Esophagus squamous epithelium (tissue), 5 donors: Measurements from ENCODE around the gene ZNF3. TPM values are rescaled to one million over a fixed set of nuclear protein-coding genes. Genes with fewer than 3 reads are reported as not detected.
A peak's percentile ranks its signal among the peaks of the same experiment; 100 is the strongest.

ENCODE experiments used
- DNase-seq: peaks from one replicate; lab custom pipeline; 2025; lab: John Stamatoyannopoulos, UW
- H3K27ac ChIP-seq, 4 donors: fragments of 200-600 bp; sonication (generic); one replicate each; pipeline ENCODE4 v1.5.1; 2016 to 2019; ENCODE audit warnings: mild to moderate bottlenecking in 1 of 4
- H3K27me3 ChIP-seq, 4 donors: fragments of 200-600 bp; sonication (generic); 1 replicate in 3 of 4; 2 replicates in 1 of 4; pipeline versions ENCODE4 v1.5.1 to v1.6.0; 2017 to 2021; ENCODE audit warnings: antibody characterized with exemption in 1 of 4
- H3K36me3 ChIP-seq, 3 donors: fragments of 200-600 bp; sonication (generic); one replicate each; pipeline ENCODE4 v1.5.1; 2016 to 2019
- H3K4me1 ChIP-seq, 3 donors: fragments of 200-600 bp; sonication (generic); one replicate each; pipeline ENCODE4 v1.5.1; 2017 to 2019
- H3K4me3 ChIP-seq, 4 donors: fragments of 200-600 bp; sonication (generic); 1 replicate in 3 of 4; 2 replicates in 1 of 4; pipeline ENCODE4 v1.5.1; 2016 to 2019; ENCODE audit warnings: mild to moderate bottlenecking in 2 of 4, moderate library complexity in 1 of 4
- H3K9me3 ChIP-seq, 3 donors: fragments of 200-600 bp; sonication (generic); one replicate each; pipeline ENCODE4 v1.5.1; 2016 to 2019
- POLR2A ChIP-seq, 4 donors: fragments of 450-650 bp; IDR thresholded peaks; one replicate each; pipeline ENCODE4 v1.6.1; 2017; ENCODE audit warnings: antibody characterized with exemption in 4 of 4, mild to moderate bottlenecking in 4 of 4, moderate library complexity in 3 of 4
- WGBS, 2 donors: methylation state at CpG; one replicate each; pipeline ENCODE4 v1.1.5; 2018; 5-methylcytosine and 5-hydroxymethylcytosine counted together
- intact Hi-C: fragments of 100-400 bp; cut with DNase I; formaldehyde crosslinking; loops from one replicate; pipeline ENCODE4 v1.15.0; 2022
- total RNA-seq, 4 donors: library from RNA; depleted of rRNA; stranded (reverse); fragments of >200 nt; gene quantifications; one replicate each; pipeline ENCODE4 v1.1.0, GENCODE V29; 2016
- TF ChIP-seq, protein P1 (sequence below), 6 experiments: fragments of 450-650 bp in 4 of 6; fragments of 200-600 bp in 2 of 6; sonication (generic) in 2 of 6; IDR thresholded peaks; one replicate each; pipeline ENCODE4 v1.5.1; 2016 to 2019; ENCODE audit warnings: antibody characterized with exemption in 6 of 6, mild to moderate bottlenecking in 4 of 6, moderate library complexity in 4 of 6
- donor health status: DM: yes; HTN: yes; CAD: no.

The ZNF3 gene
- total RNA-seq, 4 donors from 2014 or later, result 10.5 to 22.3 (median 12.2) TPM

DNA sequence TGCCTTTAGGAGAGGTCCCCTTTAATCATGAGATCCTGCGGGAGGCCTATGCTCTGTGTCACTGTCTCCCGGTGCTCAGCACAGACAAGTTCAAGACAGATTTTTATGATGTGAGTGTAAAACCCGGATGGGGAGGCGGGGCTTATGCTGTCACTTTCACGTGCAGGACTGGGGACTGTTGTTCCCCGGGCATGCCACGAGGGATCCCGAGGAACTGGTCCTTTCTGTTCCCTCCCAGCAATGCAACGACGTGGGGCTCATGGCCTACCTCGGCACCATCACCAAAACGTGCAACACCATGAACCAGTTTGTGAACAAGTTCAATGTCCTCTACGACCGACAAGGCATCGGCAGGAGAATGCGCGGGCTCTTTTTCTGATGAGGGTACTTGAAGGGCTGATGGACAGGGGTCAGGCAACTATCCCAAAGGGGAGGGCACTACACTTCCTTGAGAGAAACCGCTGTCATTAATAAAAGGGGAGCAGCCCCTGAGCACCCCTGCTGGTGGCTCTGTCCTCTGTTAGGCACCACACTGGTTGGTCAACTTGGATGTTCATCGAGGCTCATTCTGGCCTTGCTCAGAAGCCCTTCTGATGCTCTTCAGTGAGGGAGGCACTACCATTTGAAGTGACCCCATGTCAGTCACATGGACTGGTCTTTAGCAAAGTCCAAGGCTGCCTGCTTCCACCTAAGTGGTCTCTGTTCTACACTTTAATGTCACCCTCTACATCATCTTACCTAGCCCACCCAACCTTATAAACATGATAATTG lies 10.1 kb upstream of the ZNF3 start:
- Histone ChIP-seq H3K27me3 (no peaks in the 10 kb centered on the region), H3K9me3 (no peaks in the 10 kb centered on the region), H3K36me3 (peaks cover 25 to 68% (median 55%) of the 10 kb centered on the region in 3 donors), H3K4me3 (no peak overlapping the region), H3K4me1 (peaks cover 5 to 47% (median 17%) of the 10 kb centered on the region in 3 donors), H3K27ac (peak overlapping the region in 1 of 4 donors; percentile 87)
- TF ChIP-seq, protein P1, sequence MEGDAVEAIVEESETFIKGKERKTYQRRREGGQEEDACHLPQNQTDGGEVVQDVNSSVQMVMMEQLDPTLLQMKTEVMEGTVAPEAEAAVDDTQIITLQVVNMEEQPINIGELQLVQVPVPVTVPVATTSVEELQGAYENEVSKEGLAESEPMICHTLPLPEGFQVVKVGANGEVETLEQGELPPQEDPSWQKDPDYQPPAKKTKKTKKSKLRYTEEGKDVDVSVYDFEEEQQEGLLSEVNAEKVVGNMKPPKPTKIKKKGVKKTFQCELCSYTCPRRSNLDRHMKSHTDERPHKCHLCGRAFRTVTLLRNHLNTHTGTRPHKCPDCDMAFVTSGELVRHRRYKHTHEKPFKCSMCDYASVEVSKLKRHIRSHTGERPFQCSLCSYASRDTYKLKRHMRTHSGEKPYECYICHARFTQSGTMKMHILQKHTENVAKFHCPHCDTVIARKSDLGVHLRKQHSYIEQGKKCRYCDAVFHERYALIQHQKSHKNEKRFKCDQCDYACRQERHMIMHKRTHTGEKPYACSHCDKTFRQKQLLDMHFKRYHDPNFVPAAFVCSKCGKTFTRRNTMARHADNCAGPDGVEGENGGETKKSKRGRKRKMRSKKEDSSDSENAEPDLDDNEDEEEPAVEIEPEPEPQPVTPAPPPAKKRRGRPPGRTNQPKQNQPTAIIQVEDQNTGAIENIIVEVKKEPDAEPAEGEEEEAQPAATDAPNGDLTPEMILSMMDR (IDR thresholded peaks at IDR 0.05), result no peak
- TF ChIP-seq POLR2A (IDR thresholded peaks at IDR 0.05), result no peak
- intact Hi-C loops, result no loop called here
- 40 to 79% methylated on average over 7 to 10 of the region's 19 CpGs for WGBS, 2 donors
- no peak for DNase-seq

DNA sequence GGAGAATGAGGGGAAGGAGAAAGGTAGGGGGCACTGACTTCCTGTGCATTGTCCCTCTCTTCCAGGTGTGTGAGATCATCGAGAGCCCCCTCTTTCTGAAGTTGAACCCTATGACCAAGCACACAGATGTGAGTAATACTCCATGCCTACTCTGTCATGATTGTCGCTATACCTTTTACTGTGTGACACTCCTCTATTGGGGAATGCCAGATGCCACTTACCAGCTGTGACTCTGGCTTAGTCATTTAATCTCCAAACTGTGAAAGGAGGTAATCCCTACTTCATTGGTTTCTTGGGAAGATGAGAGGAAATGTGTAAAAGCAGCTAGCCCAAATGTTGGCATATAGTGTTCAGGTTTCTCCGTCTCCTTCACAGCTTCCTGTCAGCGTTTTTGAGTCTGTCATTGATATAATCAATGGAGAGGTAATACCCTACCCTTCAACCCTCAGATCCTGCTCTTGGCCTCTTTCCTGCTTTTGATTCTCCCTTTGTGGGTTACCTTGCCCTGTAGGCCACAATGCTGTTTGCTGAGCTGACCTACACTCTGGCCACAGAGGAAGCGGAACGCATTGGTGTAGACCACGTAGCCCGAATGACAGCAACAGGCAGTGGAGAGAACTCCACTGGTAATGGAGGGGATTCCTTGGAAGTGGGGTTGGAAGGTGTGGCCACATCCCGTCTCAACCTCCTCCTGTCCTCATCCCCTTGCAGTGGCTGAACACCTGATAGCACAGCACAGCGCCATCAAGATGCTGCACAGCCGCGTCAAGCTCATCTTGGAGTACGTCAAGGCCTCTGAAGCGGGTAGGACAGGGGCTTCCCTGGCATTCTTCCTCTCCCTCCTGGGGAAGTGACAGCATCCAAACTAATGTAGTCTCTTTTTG lies 9.2 kb upstream of the ZNF3 start:
- 73 to 83% methylated on average over 9 to 13 of the region's 14 CpGs for WGBS, 2 donors
- no peak for DNase-seq
- no peaks in the 10 kb centered on the region for H3K9me3 ChIP-seq
- no peaks in the 10 kb centered on the region for H3K27me3 ChIP-seq
- no peak overlapping the region for H3K4me3 ChIP-seq
- peaks cover 5 to 47% (median 17%) of the 10 kb centered on the region in 3 donors for H3K4me1 ChIP-seq
- H3K27ac ChIP-seq, result peak overlapping the region in 3 of 4 donors; percentile 87 to 89 (median 88)
- intact Hi-C loops, result no loop called here
- H3K36me3 ChIP-seq, result peaks cover 21 to 60% (median 47%) of the 10 kb centered on the region in 3 donors
- no peak for TF ChIP-seq POLR2A (IDR thresholded peaks at IDR 0.05)
- TF ChIP-seq, protein P1 (IDR thresholded peaks at IDR 0.05), result no peak

DNA sequence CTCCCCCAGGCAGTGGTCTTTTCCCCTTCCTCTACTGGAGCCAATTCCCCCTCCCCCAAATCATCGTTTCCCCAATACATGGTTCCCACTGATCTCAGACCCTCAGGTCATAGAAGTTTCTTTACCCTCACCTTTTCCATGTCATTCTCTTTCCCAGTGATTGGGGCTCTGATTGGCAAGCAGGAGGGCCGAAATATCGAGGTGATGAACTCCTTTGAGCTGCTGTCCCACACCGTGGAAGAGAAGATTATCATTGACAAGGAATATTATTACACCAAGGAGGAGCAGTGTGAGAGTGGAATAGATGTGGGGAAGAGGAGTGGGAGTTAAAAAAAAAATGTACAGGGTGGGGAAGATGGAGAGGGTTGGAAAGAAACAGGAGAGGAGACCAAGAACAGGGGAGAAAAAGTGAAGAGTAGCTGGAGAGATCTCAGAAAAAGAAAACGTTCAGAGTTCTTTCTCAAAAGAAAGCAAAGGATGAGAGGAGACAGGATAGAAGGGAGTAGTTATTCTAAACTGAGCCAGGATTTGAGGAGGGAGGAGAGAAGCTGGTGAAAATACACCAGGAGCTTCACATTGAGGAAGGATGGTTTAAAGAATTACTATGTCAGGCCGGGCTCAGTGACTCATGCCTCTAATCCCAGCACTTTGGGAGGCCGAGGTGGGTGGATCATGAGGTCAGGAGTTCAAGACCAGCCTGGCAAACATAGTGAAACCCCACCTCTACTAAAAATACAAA lies 8.1 kb upstream of the ZNF3 start:
- H3K4me3 ChIP-seq, result peak overlapping the region; percentile 77 to 91 (median 85)
- peaks cover 15 to 49% (median 36%) of the 10 kb centered on the region in 3 donors for H3K36me3 ChIP-seq
- WGBS, 2 donors, result 13 to 17% methylated on average over 6 of the region's 7 CpGs
- H3K4me1 ChIP-seq, result peaks cover 5 to 47% (median 17%) of the 10 kb centered on the region in 3 donors
- intact Hi-C loops, result no loop called here
- TF ChIP-seq POLR2A (IDR thresholded peaks at IDR 0.05), result no peak
- TF ChIP-seq, protein P1 (IDR thresholded peaks at IDR 0.05), result no peak
- no peaks in the 10 kb centered on the region for H3K9me3 ChIP-seq
- no peaks in the 10 kb centered on the region for H3K27me3 ChIP-seq
- DNase-seq, result no peak
- peak overlapping the region; percentile 87 to 91 (median 88) for H3K27ac ChIP-seq

DNA sequence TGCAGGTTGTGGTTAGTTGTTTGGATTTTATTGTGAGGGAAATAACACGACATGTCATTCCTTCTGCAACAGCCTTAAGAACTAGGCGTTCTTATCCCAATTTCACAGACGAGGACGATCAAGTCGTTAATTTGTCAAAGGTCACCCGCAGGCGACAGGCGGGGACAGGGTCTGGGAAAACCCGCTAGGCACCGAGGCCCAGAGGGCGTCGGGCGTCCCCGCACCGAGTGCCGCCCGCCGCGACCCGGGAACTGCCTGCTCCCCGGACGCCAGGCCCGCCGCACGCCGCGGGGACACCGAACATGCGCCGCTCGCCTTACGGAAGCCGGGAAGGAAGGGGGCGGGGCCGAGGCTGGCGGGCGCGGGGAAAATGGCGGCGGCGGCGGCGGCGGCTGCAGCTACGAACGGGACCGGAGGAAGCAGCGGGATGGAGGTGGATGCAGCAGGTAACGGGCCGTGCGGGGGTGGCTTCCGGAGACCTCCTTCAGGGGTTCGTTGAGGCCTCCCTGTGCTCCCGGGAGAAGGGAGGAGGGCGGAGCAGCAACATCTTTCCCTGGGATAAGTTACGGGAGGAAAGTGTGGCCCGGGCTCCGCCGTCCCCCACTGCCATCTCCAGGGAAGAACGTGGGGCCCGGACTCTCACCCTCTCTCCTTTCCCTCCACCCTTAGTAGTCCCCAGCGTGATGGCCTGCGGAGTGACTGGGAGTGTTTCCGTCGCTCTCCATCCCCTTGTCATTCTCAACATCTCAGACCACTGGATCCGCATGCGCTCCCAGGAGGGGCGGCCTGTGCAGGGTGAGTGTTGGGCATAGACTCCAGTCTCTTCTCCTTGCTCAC lies 7.3 kb upstream of the ZNF3 start, which contains the start of gene COPS6:
COPS6 (plus strand) TSS at position 349 of the 837 bp plus-strand sequence; CDS start at position 371, 22 bp downstream.
- Histone ChIP-seq H3K36me3 (peaks cover 11 to 41% (median 31%) of the 10 kb centered on the region in 3 donors), H3K4me3 (peak within 1 kb of the TSS; percentile 77 to 91 (median 85)), H3K9me3 (no peaks in the 10 kb centered on the region), H3K4me1 (peaks cover 5 to 42% (median 17%) of the 10 kb centered on the region in 3 donors), H3K27me3 (no peaks in the 10 kb centered on the region), H3K27ac (peak within 1 kb of the TSS; percentile 87 to 91 (median 88))
- no peak for DNase-seq
- peak in 3 of 4 donors; percentile 62 to 81 (median 75) for TF ChIP-seq POLR2A (IDR thresholded peaks at IDR 0.05)
- TF ChIP-seq, protein P1 (IDR thresholded peaks at IDR 0.05), result peak in 2 of 6 experiments; percentile 3 to 27
- intact Hi-C loops, result no loop called here
- 0 to 1% methylated on average over 15 to 41 of the region's 68 CpGs for WGBS, 2 donors
